Neural progenitor cell (in vitro differentiated cells): ENCODE measurements around the gene DDC. TPM values are rescaled to one million over a fixed set of nuclear protein-coding genes. Genes with fewer than 3 reads are reported as not detected.

Source experiments
- DNase-seq: peaks from one replicate; pipeline ENCODE4 v3.0.0-alpha.2; 2016; ENCODE audit warnings: low spot score
- H2AFZ ChIP-seq: fragments of 200-600 bp; sonication (generic); replicated peaks from 2 replicates; pipeline ENCODE4 v1.6.1; 2016; ENCODE audit warnings: antibody characterized with exemption
- H3F3A ChIP-seq: fragments of 200-600 bp; sonication (generic); 2 replicates; pipeline ENCODE4 v1.6.1; 2016; ENCODE audit warnings: antibody characterized with exemption, low read depth
- H3K27ac ChIP-seq: fragments of 200-600 bp; sonication (generic); 2 replicates; pipeline ENCODE4 v1.5.1; 2016; ENCODE audit warnings: mild to moderate bottlenecking
- H3K27me3 ChIP-seq: fragments of 200-600 bp; sonication (generic); 2 replicates; pipeline ENCODE4 v1.6.1; 2016; ENCODE audit warnings: mild to moderate bottlenecking, moderate library complexity
- H3K36me3 ChIP-seq: fragments of 200-600 bp; sonication (generic); 2 replicates; pipeline ENCODE4 v1.5.1; 2016
- H3K4me1 ChIP-seq: fragments of 200-600 bp; sonication (generic); 2 replicates; pipeline ENCODE4 v1.6.1; 2016; ENCODE audit warnings: mixed run types
- H3K4me2 ChIP-seq: fragments of 200-600 bp; sonication (generic); 2 replicates; pipeline ENCODE4 v1.6.1; 2016
- H3K4me3 ChIP-seq: fragments of 200-600 bp; sonication (generic); 2 replicates; pipeline ENCODE4 v1.5.1; 2016
- H3K79me2 ChIP-seq: fragments of 200-600 bp; sonication (generic); 2 replicates; pipeline ENCODE4 v1.6.1; 2016; ENCODE audit warnings: low read depth
- H3K9ac ChIP-seq: fragments of 200-600 bp; sonication (generic); 2 replicates; pipeline ENCODE4 v1.6.1; 2016
- H3K9me3 ChIP-seq: fragments of 200-600 bp; sonication (generic); 2 replicates; pipeline ENCODE4 v1.5.1; 2016; ENCODE audit warnings: low read depth
- H4K20me1 ChIP-seq: fragments of 200-600 bp; sonication (generic); 2 replicates; pipeline ENCODE4 v1.6.1; 2016; ENCODE audit warnings: low read depth
- H3K27ac Mint-ChIP-seq: 3 replicates; pipeline ENCODE4 v1.8.0; 2021; ENCODE audit warnings: mixed read lengths
- H3K27me3 Mint-ChIP-seq: 2 replicates; pipeline ENCODE4 v1.8.0; 2022; ENCODE audit warnings: low read depth, mild to moderate bottlenecking, inconsistent platforms, moderate library complexity, mixed read lengths; ENCODE audit not compliant: insufficient read depth
- H3K36me3 Mint-ChIP-seq: 3 replicates; pipeline ENCODE4 v1.8.0; 2021; ENCODE audit warnings: mixed read lengths
- H3K4me1 Mint-ChIP-seq: 3 replicates; pipeline ENCODE4 v1.8.0; 2021; ENCODE audit warnings: mixed read lengths
- H3K4me3 Mint-ChIP-seq: 3 replicates; pipeline ENCODE4 v1.8.0; 2021; ENCODE audit warnings: mild to moderate bottlenecking, moderate library complexity, mixed read lengths
- H3K9me3 Mint-ChIP-seq: 3 replicates; pipeline ENCODE4 v1.8.0; 2020; ENCODE audit warnings: mixed read lengths
- CTCF ChIP-seq: fragments of 200-600 bp; sonication (generic); IDR thresholded peaks from 2 replicates; pipeline ENCODE4 v1.5.1; 2017; ENCODE audit warnings: antibody characterized with exemption, mild to moderate bottlenecking
- EZH2 ChIP-seq: fragments of 200-600 bp; sonication (generic); IDR thresholded peaks from 2 replicates; pipeline ENCODE4 v1.6.1; 2017; ENCODE audit warnings: antibody characterized with exemption, mild to moderate bottlenecking, moderate library complexity
- EZH2phosphoT487 ChIP-seq: fragments of 200-600 bp; sonication (generic); IDR thresholded peaks from 2 replicates; pipeline ENCODE4 v1.6.1; 2017; ENCODE audit warnings: antibody characterized with exemption
- total RNA-seq: library from RNA; depleted of rRNA; stranded (reverse); fragments of >200 nt; gene quantifications from 2 replicates; pipeline ENCODE4 v1.2.3, GENCODE V29; 2015; ENCODE audit warnings: low replicate concordance

DDC gene
- total RNA-seq, 1 donor from 2014 or later: not detected

- H3K27ac Mint-ChIP-seq: no peak overlapping the region
Observed at GRCh38 chr7:50469181-50469580, 96.0 kb downstream of the DDC start.

DNA sequence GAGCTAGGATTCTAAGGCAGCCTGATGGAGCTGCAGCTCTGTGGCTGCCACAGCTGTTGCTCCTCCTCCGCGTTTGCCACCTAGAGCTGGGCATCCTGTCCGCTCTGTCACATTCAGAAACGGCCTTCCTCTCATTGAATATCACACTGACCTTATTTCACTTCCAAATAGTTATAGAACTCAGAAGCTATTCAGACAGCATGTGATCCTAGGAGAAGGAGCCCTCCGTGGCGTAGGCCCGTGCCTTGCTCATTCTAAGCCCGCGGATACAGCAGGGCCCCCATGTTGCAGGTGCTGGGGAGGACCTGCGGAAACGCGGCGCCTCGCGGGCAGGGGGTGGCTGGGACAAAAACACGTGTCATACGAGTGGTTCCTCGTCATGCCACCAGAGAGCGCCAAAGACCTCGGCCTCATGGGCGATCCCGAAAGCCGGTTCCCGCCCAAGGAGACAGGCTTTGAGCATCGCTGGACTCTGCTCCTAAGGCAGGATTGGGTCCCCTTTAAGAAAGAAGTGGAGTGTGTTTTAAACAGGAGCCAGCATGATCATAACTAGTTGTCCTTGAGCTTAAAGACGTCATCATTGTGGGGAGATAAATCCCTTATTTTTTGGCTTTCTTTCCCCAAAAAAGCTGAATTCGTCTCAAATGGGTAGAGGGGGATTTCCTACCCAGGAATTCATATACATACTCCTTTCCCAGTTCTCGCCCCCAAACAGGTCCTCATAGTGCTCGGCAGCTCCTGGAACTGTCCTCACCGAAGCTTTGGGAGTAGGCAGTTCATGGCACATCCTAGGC, 97.2 kb downstream of the DDC start:
- peak overlapping the region; percentile 87 for H2AFZ ChIP-seq
- peak overlapping the region; percentile 50 for H3K4me2 ChIP-seq
- no peak overlapping the region for H3K9ac ChIP-seq
- peak; percentile 87 for DNase-seq
- H3F3A ChIP-seq: no peaks in the 10 kb centered on the region
- H3K27me3 ChIP-seq: peaks cover 18% of the 10 kb centered on the region
- no peak overlapping the region for H3K27ac Mint-ChIP-seq
- H3K4me1 ChIP-seq: no peaks in the 10 kb centered on the region
- no peaks in the 10 kb centered on the region for H3K79me2 ChIP-seq
- peaks cover 3% of the 10 kb centered on the region for H3K4me1 Mint-ChIP-seq
- TF ChIP-seq EZH2: no peak
- TF ChIP-seq CTCF: peak; percentile 88
- H3K4me3 Mint-ChIP-seq: no peak overlapping the region
- H3K27ac ChIP-seq: no peak overlapping the region
- H3K27me3 Mint-ChIP-seq: peaks cover 4% of the 10 kb centered on the region
- H4K20me1 ChIP-seq: no peaks in the 10 kb centered on the region
- no peaks in the 10 kb centered on the region for H3K9me3 ChIP-seq
- no peaks in the 10 kb centered on the region for H3K9me3 Mint-ChIP-seq
- no peaks in the 10 kb centered on the region for H3K36me3 ChIP-seq
- no peak overlapping the region for H3K4me3 ChIP-seq
- no peaks in the 10 kb centered on the region for H3K36me3 Mint-ChIP-seq

More at GRCh38 chr7:50469181-50469580, 96.0 kb downstream of the DDC start:
- no peak for DNase-seq
- Histone ChIP-seq H3K4me1 (no peaks in the 10 kb centered on the region), H4K20me1 (no peaks in the 10 kb centered on the region), H3K27me3 (peaks cover 18% of the 10 kb centered on the region), H2AFZ (no peak overlapping the region), H3K4me2 (no peak overlapping the region), H3K9me3 (no peaks in the 10 kb centered on the region), H3K9ac (no peak overlapping the region), H3F3A (no peaks in the 10 kb centered on the region), H3K79me2 (no peaks in the 10 kb centered on the region), H3K4me3 (no peak overlapping the region), H3K36me3 (no peaks in the 10 kb centered on the region), H3K27ac (no peak overlapping the region)
- no peaks in the 10 kb centered on the region for H3K36me3 Mint-ChIP-seq
- no peak for TF ChIP-seq EZH2phosphoT487
- TF ChIP-seq EZH2: no peak
- no peak for TF ChIP-seq CTCF
- no peaks in the 10 kb centered on the region for H3K9me3 Mint-ChIP-seq
- H3K4me1 Mint-ChIP-seq: peaks cover 3% of the 10 kb centered on the region
- H3K4me3 Mint-ChIP-seq: no peak overlapping the region
- H3K27me3 Mint-ChIP-seq: peaks cover 2% of the 10 kb centered on the region

- no peak for DNase-seq
- peaks cover 18% of the 10 kb centered on the region for H3K27me3 ChIP-seq
- no peak overlapping the region for H3K27ac Mint-ChIP-seq
- no peak overlapping the region for H3K9ac ChIP-seq
- TF ChIP-seq EZH2phosphoT487 (no peak), CTCF (no peak), EZH2 (no peak)
- H3K27ac ChIP-seq: no peak overlapping the region
- H3K27me3 Mint-ChIP-seq: peaks cover 2% of the 10 kb centered on the region
- H2AFZ ChIP-seq: no peak overlapping the region
- no peak overlapping the region for H3K4me3 ChIP-seq
- H3K79me2 ChIP-seq: no peaks in the 10 kb centered on the region
- H3K4me1 Mint-ChIP-seq: peaks cover 3% of the 10 kb centered on the region
- H3K36me3 ChIP-seq: no peaks in the 10 kb centered on the region
- H4K20me1 ChIP-seq: no peaks in the 10 kb centered on the region
- no peak overlapping the region for H3K4me3 Mint-ChIP-seq
- no peaks in the 10 kb centered on the region for H3K4me1 ChIP-seq
- no peak overlapping the region for H3K4me2 ChIP-seq
- H3K36me3 Mint-ChIP-seq: no peaks in the 10 kb centered on the region
- H3K9me3 Mint-ChIP-seq: peaks cover 2% of the 10 kb centered on the region
- H3K9me3 ChIP-seq: no peaks in the 10 kb centered on the region
- H3F3A ChIP-seq: no peaks in the 10 kb centered on the region
Observed at GRCh38 chr7:50466815-50467585, 98.2 kb downstream of the DDC start.
